ENCODE measurements around the gene CYP4Z1.
"Not testable (repeated sequence)": the region's sequence is repeated elsewhere in the genome, so short reads cannot be mapped to it uniquely, and the experiment has no call there.

The CYP4Z1 gene

GRCh38 chr1:47067097-47067594 is at the start of gene CYP4Z1:
Gene CYP4Z1 (plus strand): TSS chr1:47067231. CDS start chr1:47067491, 260 bp downstream.
- DNase-seq (ENCODE audit: low spot score): no peak

- DNase-seq (ENCODE audit: low spot score): no peak
Observed at GRCh38 chr1:47021070-47021469, 46.0 kb upstream of the CYP4Z1 start.

- no peak for DNase-seq (ENCODE audit: low spot score)
Observed at GRCh38 chr1:47023268-47024140, 43.5 kb upstream of the CYP4Z1 start, which contains the start of gene CYP4X1. Gene CYP4X1 (plus strand): TSS chr1:47023669. CDS start chr1:47023818, 149 bp downstream.

- DNase-seq (ENCODE audit: low spot score): no peak
Observed at GRCh38 chr1:47024141-47024801, 42.8 kb upstream of the CYP4Z1 start.

GRCh38 chr1:47030170-47030805 is 36.7 kb upstream of the CYP4Z1 start:
- DNase-seq (ENCODE audit: low spot score): no peak

GRCh38 chr1:47031059-47031458 is 36.0 kb upstream of the CYP4Z1 start:
- DNase-seq (ENCODE audit: low spot score): no peak

- DNase-seq (ENCODE audit: low spot score): no peak
Observed at GRCh38 chr1:47031585-47031984, 35.4 kb upstream of the CYP4Z1 start.

GRCh38 chr1:47036764-47037163 is 30.3 kb upstream of the CYP4Z1 start:
- DNase-seq (ENCODE audit: low spot score): no peak

- DNase-seq (ENCODE audit: low spot score): no peak
Observed at GRCh38 chr1:47059376-47059775, 7.7 kb upstream of the CYP4Z1 start.

- not testable (repeated sequence) for DNase-seq (ENCODE audit: low spot score)
Observed at GRCh38 chr1:47069080-47069479, 2.0 kb downstream of the CYP4Z1 start.

GRCh38 chr1:47069509-47069908 is 2.5 kb downstream of the CYP4Z1 start:
- not testable (repeated sequence) for DNase-seq (ENCODE audit: low spot score)

- peak; percentile 44 for DNase-seq (ENCODE audit: low spot score)
Observed at GRCh38 chr1:47089356-47089755, 22.3 kb downstream of the CYP4Z1 start.

GRCh38 chr1:47091476-47091875 is 24.4 kb downstream of the CYP4Z1 start:
- DNase-seq (ENCODE audit: low spot score): not testable (repeated sequence)

GRCh38 chr1:47104816-47105215 is 37.8 kb downstream of the CYP4Z1 start:
- DNase-seq (ENCODE audit: low spot score): no peak

GRCh38 chr1:47106792-47107191 is 39.8 kb downstream of the CYP4Z1 start:
- no peak for DNase-seq (ENCODE audit: low spot score)

- DNase-seq (ENCODE audit: low spot score): peak; percentile 70
Observed at GRCh38 chr1:47107851-47108574, 41.0 kb downstream of the CYP4Z1 start.

- DNase-seq (ENCODE audit: low spot score): peak; percentile 35
Observed at GRCh38 chr1:47109482-47109881, 42.5 kb downstream of the CYP4Z1 start.

- no peak for DNase-seq (ENCODE audit: low spot score)
Observed at GRCh38 chr1:47113178-47113577, 46.1 kb downstream of the CYP4Z1 start.

- not testable (repeated sequence) for DNase-seq (ENCODE audit: low spot score)
Observed at GRCh38 chr1:47121039-47121438, 54.0 kb downstream of the CYP4Z1 start.

GRCh38 chr1:47124834-47125233 is 57.8 kb downstream of the CYP4Z1 start:
- not testable (repeated sequence) for DNase-seq (ENCODE audit: low spot score)

GRCh38 chr1:47126997-47127396 is 60.0 kb downstream of the CYP4Z1 start:
- DNase-seq (ENCODE audit: low spot score): not testable (repeated sequence)

GRCh38 chr1:47128221-47128620 is 61.2 kb downstream of the CYP4Z1 start:
- no peak for DNase-seq (ENCODE audit: low spot score)
